ENCODE measurements around the gene PCGF1. TPM values are rescaled to one million over a fixed set of nuclear protein-coding genes. Genes with fewer than 3 reads are reported as not detected.

The PCGF1 gene
- 29.2 and 31.4 TPM in 2 replicates for total RNA-seq (2012; rRNA removed)
- polyA plus RNA-seq (2012; rRNA removed) = 23.4 and 28.7 TPM in 2 replicates
- 13.6 and 21.3 TPM in 2 replicates for polyA plus RNA-seq (2012; cell fraction: cytosol; rRNA removed)
- polyA plus RNA-seq (2012; cell fraction: nucleus; rRNA removed; ENCODE audit: low replicate concordance) = 24.3 and 41.7 TPM in 2 replicates
- percentile 59 among the genes with signal in this experiment for Bru-seq, nascent RNA
- percentile 49 among the genes with signal in this experiment for BruChase-seq, experiment 1, labeled RNA remaining after a 6-hour chase
- percentile 48 among the genes with signal in this experiment for BruChase-seq, experiment 2, labeled RNA remaining after a 2-hour chase
- long read RNA-seq, transcript PCGF1-201 (9 exons, 1,792 nt) = major isoform, 5 of 17 reads
- long read RNA-seq, partial matches to known transcripts = 2 of 17 reads
- long read RNA-seq, other reads (novel, unspliced or antisense) = 6 of 17 reads

GRCh38 chr2:74507145-74507925 is at the start of gene PCGF1:
PCGF1 (minus strand) TSS chr2:74507695; CDS start chr2:74507668, 27 bp downstream.
- POLR2A ChIA-PET (ENCODE audit: unreplicated experiment) = no interaction called here
- peak within 1 kb of the TSS; percentile 100 for H3K4ac ChIP-seq (ENCODE audit: low read depth, low read length)
- H2AFZ ChIP-seq (replicated peaks; ENCODE audit: low read length, poor library complexity) = peak within 1 kb of the TSS; percentile 100
- 1% methylated on average over 29 of the region's 56 CpGs; no CpG with 5 or more reads in 1 of the 2 experiments for WGBS, 2 experiments (ENCODE audit: extremely low coverage in 2 of 2, insufficient read length in 1 of 2)
- H2BK5ac ChIP-seq (ENCODE audit: low read depth, low read length, poor library complexity, severe bottlenecking) = peak within 1 kb of the TSS; percentile 100
- peak within 1 kb of the TSS; percentile 91 to 100 for H4K8ac ChIP-seq (ENCODE audit: low read depth in 2 of 2, low read length in 2 of 2)
- H2AK9ac ChIP-seq (replicated peaks; ENCODE audit: low read depth, low read length, poor library complexity) = peak within 1 kb of the TSS; percentile 92
- peak within 1 kb of the TSS; percentile 93 for H3K27ac ChIP-seq (ENCODE audit: insufficient read depth, low read length)
- no peaks in the 10 kb centered on the region for H4K20me1 ChIP-seq (ENCODE audit: insufficient read depth, low read length)
- H3K27me3 ChIP-seq (ENCODE audit: control insufficient read depth, insufficient read depth, low read length) = peaks cover 18% of the 10 kb centered on the region
- H2AK5ac ChIP-seq (ENCODE audit: low read depth, low read length) = peak within 1 kb of the TSS; percentile 99
- ATAC-seq (ENCODE audit: low read depth) = peak; percentile 91
- H3K9me3 ChIP-seq (ENCODE audit: control insufficient read depth, insufficient read depth, low read length) = no peaks in the 10 kb centered on the region
- peak within 1 kb of the TSS; percentile 99 for H3K56ac ChIP-seq (ENCODE audit: extremely low read depth, insufficient read depth, low read length)
- in situ Hi-C loops (cut with MboI; ENCODE audit: low sequenced_read_pairs) = no loop called here
- H4K91ac ChIP-seq (ENCODE audit: insufficient read depth, low read depth, low read length) = peak within 1 kb of the TSS; percentile 100
- peaks cover 12 to 38% of the 10 kb centered on the region in 2 experiments for H3K79me1 ChIP-seq (ENCODE audit: low read depth in 1 of 2, low read length in 2 of 2)
- peak within 1 kb of the TSS; percentile 75 for H3K4me3 ChIP-seq (ENCODE audit: insufficient read depth, low read depth, low read length)
- DNase-seq = peak; percentile 97
- H3K14ac ChIP-seq (replicated peaks; ENCODE audit: low read depth, low read length) = peak within 1 kb of the TSS; percentile 100
- H3K18ac ChIP-seq (ENCODE audit: low read depth, low read length) = peak within 1 kb of the TSS; percentile 100
- H3K4me1 ChIP-seq (ENCODE audit: control insufficient read depth, insufficient read depth, low read length) = peaks cover 18% of the 10 kb centered on the region
- peak within 1 kb of the TSS; percentile 97 for H3K9ac ChIP-seq (ENCODE audit: low read depth, low read length)
- H3K9me1 ChIP-seq (ENCODE audit: insufficient read depth, low read length) = peaks cover 9% of the 10 kb centered on the region
- peak within 1 kb of the TSS; percentile 84 for H3K4me2 ChIP-seq (ENCODE audit: low read depth, low read length)
- intact Hi-C loops (cut with micrococcal nuclease) = loop anchor here (2.0 kb wide), 1 partner anchor 47 kb away; the partner anchor contains the start of gene DOK1
- CTCF ChIA-PET = interaction anchor here (0.7 kb wide), 1 partner anchor 79 kb away, joined by 3 read pairs; no protein-coding TSS in a partner anchor
- peak within 1 kb of the TSS; percentile 100 for H2BK15ac ChIP-seq (ENCODE audit: low read depth, low read length)
- H3K23ac ChIP-seq (ENCODE audit: low read depth, low read length) = peak within 1 kb of the TSS; percentile 100
- H4K5ac ChIP-seq (ENCODE audit: low read depth, low read length) = peak within 1 kb of the TSS; percentile 100
- dilution Hi-C loops (cut with HindIII; ENCODE audit: low sequenced_read_pairs, unreplicated experiment) = no loop called here
- H3K36me3 ChIP-seq (ENCODE audit: control insufficient read depth, insufficient read depth, low read length) = peaks cover 16% of the 10 kb centered on the region
- peak within 1 kb of the TSS; percentile 100 for H2BK120ac ChIP-seq (ENCODE audit: low read depth, low read length)
- peak within 1 kb of the TSS; percentile 95 for H2BK20ac ChIP-seq (ENCODE audit: low read depth, low read length)
- BruUV-seq (replicated peaks) = no TSS peak
- TF ChIP-seq CEBPB (IDR thresholded peaks at IDR 0.05; ENCODE audit: low read depth, low read length) (peak; percentile 83), USF2 (IDR thresholded peaks at IDR 0.05; ENCODE audit: low read depth, low read length) (peak; percentile 64), RFX5 (IDR thresholded peaks at IDR 0.05; ENCODE audit: low read depth, low read length) (no peak), MAFK (IDR thresholded peaks at IDR 0.05; ENCODE audit: low read depth, low read length) (no peak), SMC3 (IDR thresholded peaks at IDR 0.05; ENCODE audit: low read depth, low read length) (peak; percentile 23; the same call in 1 of the 2 replicates), NFE2L2 (IDR thresholded peaks at IDR 0.05; ENCODE audit: low read depth, low read length) (no peak), POLR2A (IDR thresholded peaks at IDR 0.05; ENCODE audit: low read depth, low read length) (peak; percentile 81), MAZ (IDR thresholded peaks at IDR 0.05; ENCODE audit: borderline replicate concordance, low read depth, low read length) (0 out of 2 replicates have a peak, but pooled peaks have one; percentile 30), CHD1 (IDR thresholded peaks at IDR 0.05; ENCODE audit: low read depth, low read length) (no peak), ELK1 (IDR thresholded peaks at IDR 0.05; ENCODE audit: borderline replicate concordance, low read depth, low read length) (no peak), FOS (IDR thresholded peaks at IDR 0.05; ENCODE audit: low read depth, low read length) (no peak), BHLHE40 (IDR thresholded peaks at IDR 0.05; ENCODE audit: low read depth, low read length) (peak; percentile 72), RAD21 (IDR thresholded peaks at IDR 0.05; ENCODE audit: low read length) (no peak), RCOR1 (IDR thresholded peaks at IDR 0.05; ENCODE audit: insufficient replicate concordance, low read length) (no peak), MXI1 (IDR thresholded peaks at IDR 0.05; ENCODE audit: borderline replicate concordance, low read depth, low read length) (peak; percentile 51; the same call in 1 of the 2 replicates)
